HEK293T (cell line): ENCODE results near the gene MYMX.

Source experiments
- CTCF ChIA-PET: fragments of 350-600 bp; formaldehyde crosslinking; extraction: SDS; loops from one replicate; lab custom pipeline; 2021; ENCODE audit warnings: antibody characterized with exemption, inconsistent platforms; lab: Yijun Ruan, JAX
- POLR2A ChIA-PET: fragments of 350-600 bp; formaldehyde crosslinking; extraction: SDS; loops from one replicate; lab custom pipeline; 2020; ENCODE audit warnings: antibody characterized with exemption, inconsistent platforms; lab: Yijun Ruan, JAX
- DNase-seq: peaks from one replicate; pipeline ENCODE4 v3.0.0; 2012; ENCODE audit warnings: mixed read lengths; ENCODE audit errors: extremely low spot score
- ARNT ChIP-seq: fragments of 450-650 bp; IDR thresholded peaks from 2 replicates; pipeline ENCODE4 v1.6.1; 2017; ENCODE audit warnings: mild to moderate bottlenecking
- BHLHE40 ChIP-seq: fragments of 450-650 bp; IDR thresholded peaks from 2 replicates; pipeline ENCODE4 v1.6.1; 2016; ENCODE audit warnings: mild to moderate bottlenecking, moderate library complexity, borderline replicate concordance
- CTBP1 ChIP-seq: fragments of 450-650 bp; IDR thresholded peaks from 2 replicates; pipeline ENCODE4 v1.6.1; 2016; ENCODE audit warnings: borderline replicate concordance
- ELF4 ChIP-seq: fragments of 450-650 bp; IDR thresholded peaks from 2 replicates; pipeline ENCODE4 v1.6.1; 2017; ENCODE audit warnings: antibody characterized with exemption
- FOXA1 ChIP-seq: fragments of 450-650 bp; IDR thresholded peaks from 2 replicates; pipeline ENCODE4 v1.6.1; 2016; ENCODE audit warnings: mild to moderate bottlenecking
- FOXK2 ChIP-seq: fragments of 450-650 bp; IDR thresholded peaks from 2 replicates; pipeline ENCODE4 v1.6.1; 2016; ENCODE audit warnings: mild to moderate bottlenecking
- FOXM1 ChIP-seq: fragments of 450-650 bp; IDR thresholded peaks from 2 replicates; pipeline ENCODE4 v1.6.1; 2017; ENCODE audit warnings: mild to moderate bottlenecking, borderline replicate concordance
- HDGF ChIP-seq: fragments of 450-650 bp; IDR thresholded peaks from 2 replicates; pipeline ENCODE4 v1.6.1; 2017; ENCODE audit warnings: antibody characterized with exemption, borderline replicate concordance
- L3MBTL2 ChIP-seq: fragments of 450-650 bp; conservative IDR thresholded peaks from 2 replicates; pipeline ENCODE4 v1.6.1; 2016; ENCODE audit warnings: mild to moderate bottlenecking
- LEF1 ChIP-seq: fragments of 450-650 bp; IDR thresholded peaks from 2 replicates; pipeline ENCODE4 v1.6.1; 2017; ENCODE audit warnings: mild to moderate bottlenecking, borderline replicate concordance
- NFRKB ChIP-seq: fragments of 450-650 bp; IDR thresholded peaks from 2 replicates; pipeline ENCODE4 v1.6.1; 2016; ENCODE audit warnings: mild to moderate bottlenecking, moderate library complexity
- PKNOX1 ChIP-seq: fragments of 450-650 bp; IDR thresholded peaks from 2 replicates; pipeline ENCODE4 v1.6.1; 2016
- SP1 ChIP-seq: fragments of 450-650 bp; IDR thresholded peaks from 2 replicates; pipeline ENCODE4 v1.6.1; 2017
- SUZ12 ChIP-seq: fragments of 450-650 bp; IDR thresholded peaks from 2 replicates; pipeline ENCODE4 v1.6.1; 2016; ENCODE audit warnings: mild to moderate bottlenecking
- TARDBP ChIP-seq: fragments of 450-650 bp; IDR thresholded peaks from 2 replicates; pipeline ENCODE4 v1.6.1; 2016
- ZNF384 ChIP-seq: fragments of 450-650 bp; IDR thresholded peaks from 2 replicates; pipeline ENCODE4 v1.6.1; 2016

MYMX gene

DNA sequence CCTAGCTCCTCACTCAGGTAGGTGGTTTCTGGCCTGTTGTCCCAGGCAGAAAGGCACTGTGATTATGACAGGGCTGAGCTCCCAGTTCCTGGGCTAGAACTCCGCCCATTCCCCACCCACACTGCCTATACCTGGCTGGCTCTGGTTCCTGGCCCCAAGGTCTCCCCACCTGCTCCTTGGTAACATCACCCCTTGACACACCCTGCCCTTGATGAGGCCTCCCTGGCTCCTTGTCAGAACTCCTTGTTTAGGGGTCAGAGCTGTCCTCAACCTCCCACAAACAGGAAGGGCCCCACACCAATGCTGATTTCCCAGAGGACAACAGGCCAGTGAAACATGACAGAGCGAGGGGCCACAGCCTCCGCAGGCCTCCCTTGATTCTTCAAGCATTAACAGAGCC, 15.5 kb upstream of the MYMX start:
- no peak for DNase-seq
- ChIA-PET CTCF (interaction anchor here (0.6 to 1.1 kb wide), 4 partner anchors 9 to 703 kb away, joined by 3 to 4 read pairs (median 4); no protein-coding TSS in a partner anchor), POLR2A (interaction anchor here (1.1 kb wide), 1 partner anchor 18 kb away, joined by 3 read pairs; no protein-coding TSS in a partner anchor)
- TF ChIP-seq ELF4 = no peak

DNA sequence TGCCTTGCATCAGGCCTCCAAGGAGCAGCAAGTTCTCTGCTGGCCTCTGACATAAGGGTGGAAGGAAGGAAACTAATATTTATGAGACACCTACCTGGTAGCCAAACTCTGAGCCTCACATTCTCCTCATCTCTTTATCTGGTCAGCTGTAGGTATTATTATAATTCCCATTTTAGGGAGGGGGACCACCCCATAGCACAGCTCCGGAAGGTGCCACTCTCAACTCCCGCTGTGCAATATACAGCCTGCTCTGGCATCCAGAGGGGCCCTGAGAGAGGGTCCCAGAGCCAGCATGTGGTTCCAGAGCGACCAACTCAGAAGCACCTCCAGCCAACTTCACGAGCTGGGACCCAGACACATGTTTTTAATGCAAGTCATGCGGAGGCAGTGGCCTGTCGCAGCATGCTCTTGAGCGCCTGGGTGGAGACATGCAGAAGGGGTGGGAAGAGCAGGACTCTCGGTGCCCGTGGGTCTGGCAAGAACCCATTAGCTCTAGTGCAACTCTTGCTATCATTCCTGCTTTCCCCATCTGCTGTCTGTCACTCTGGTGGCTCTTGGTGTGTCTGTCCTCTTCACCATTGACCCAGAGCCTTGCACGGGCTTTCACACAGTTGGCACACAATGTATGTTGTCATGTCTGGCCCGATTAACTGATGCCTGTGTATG, 15.0 kb upstream of the MYMX start:
- no peak for DNase-seq
- ChIA-PET CTCF (interaction anchor here (0.6 to 0.7 kb wide), 2 partner anchors 33 to 704 kb away, joined by 3 read pairs; no protein-coding TSS in a partner anchor), POLR2A (interaction anchor here (0.9 kb wide), 1 partner anchor 45 kb away, joined by 3 read pairs; the partner anchor contains the start of gene HSP90AB1)
- TF ChIP-seq TARDBP (no peak), PKNOX1 (no peak), CTBP1 (no peak), LEF1 (no peak), L3MBTL2 (no peak), FOXA1 (no peak), SP1 (no peak), ZNF384 (no peak), FOXM1 (no peak)

DNA sequence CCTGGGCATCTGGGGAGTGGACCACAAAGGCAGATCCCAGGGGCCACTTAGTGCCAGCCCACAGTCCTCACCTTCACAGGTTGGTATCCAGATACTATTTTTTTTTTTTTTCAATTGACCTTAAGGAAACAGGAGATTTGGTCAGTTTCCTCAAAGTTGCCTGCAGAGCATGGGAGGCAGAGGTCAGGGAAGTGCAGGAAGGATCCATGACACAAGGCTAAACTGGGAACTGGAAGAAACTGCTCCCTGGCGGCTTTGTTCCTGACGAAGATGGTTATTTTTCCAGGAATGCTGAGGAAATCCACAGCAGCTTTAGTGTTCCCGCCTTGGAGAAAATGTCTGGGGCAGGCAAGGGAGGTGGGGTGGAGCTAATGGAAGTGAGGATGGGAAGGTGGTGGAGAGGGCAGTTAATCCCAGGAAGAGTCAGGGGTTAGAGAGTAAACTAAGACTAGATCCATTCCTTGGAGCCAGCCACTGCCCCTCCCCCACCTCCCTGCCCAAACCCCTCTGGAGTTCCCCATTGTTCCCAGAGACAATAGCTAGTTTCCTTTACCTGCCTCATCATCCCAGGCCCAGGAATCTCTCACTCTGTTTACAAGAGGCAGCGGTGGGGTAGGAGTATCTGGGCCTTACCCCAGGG, 14.3 kb upstream of the MYMX start:
- CTCF ChIA-PET = no interaction called here
- TF ChIP-seq SUZ12 (no peak), CTBP1 (no peak), FOXA1 (no peak), L3MBTL2 (no peak), LEF1 (no peak), TARDBP (no peak)
- POLR2A ChIA-PET = interaction anchor here (0.9 kb wide), 1 partner anchor 44 kb away, joined by 3 read pairs; the partner anchor contains the start of gene HSP90AB1
- DNase-seq = no peak

DNA sequence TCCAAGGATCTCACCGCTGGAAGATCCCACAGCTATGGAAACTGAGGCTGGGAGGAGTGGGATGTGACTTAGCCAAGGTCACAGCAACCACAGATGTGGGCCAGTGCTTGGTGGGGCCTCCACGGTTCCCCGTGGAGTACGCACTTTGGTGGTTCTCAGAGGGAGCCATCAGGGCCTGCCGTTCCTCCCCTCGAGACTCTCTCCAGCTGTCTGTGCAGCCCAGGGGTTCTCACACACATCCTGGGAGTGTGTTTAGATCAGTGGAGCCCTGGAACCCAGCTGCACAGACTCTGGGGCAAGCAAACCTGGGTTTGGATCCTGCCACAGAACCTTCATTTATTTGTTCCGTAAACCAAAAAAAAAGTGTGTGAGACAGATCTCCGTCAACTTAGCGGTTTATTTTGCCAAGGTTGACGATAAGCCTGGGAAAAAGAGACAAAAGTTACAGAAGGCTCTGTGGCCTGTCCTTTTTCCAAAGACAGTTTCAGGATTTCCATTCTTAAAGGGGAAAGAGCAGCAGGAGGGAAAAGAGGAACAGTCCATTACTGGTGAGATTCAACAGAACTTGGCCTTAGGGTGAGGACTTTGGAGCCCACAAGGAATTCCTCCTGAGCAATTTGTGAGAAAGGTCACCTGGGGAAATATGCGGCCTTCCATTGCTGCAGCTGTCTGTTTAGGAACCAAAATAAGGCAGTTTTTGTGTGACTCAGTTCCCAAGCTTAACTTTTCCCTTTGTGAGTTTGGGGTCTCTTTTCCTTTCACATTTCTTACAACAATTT, 13.6 kb upstream of the MYMX start:
- POLR2A ChIA-PET = interaction anchor here (0.9 kb wide), 1 partner anchor 44 kb away, joined by 3 read pairs; the partner anchor contains the start of gene HSP90AB1
- CTCF ChIA-PET = no interaction called here
- DNase-seq = no peak
- no peak for TF ChIP-seq FOXK2
- no peak for TF ChIP-seq TARDBP
- TF ChIP-seq HDGF = no peak
- TF ChIP-seq ARNT = no peak
- no peak for TF ChIP-seq BHLHE40
- no peak for TF ChIP-seq LEF1
- no peak for TF ChIP-seq ZNF384
- no peak for TF ChIP-seq PKNOX1
- no peak for TF ChIP-seq L3MBTL2
- TF ChIP-seq CTBP1 = no peak
- TF ChIP-seq SUZ12 = no peak
- TF ChIP-seq NFRKB = no peak
- TF ChIP-seq SP1 = no peak
- TF ChIP-seq FOXA1 = no peak
- no peak for TF ChIP-seq ELF4
- no peak for TF ChIP-seq FOXM1

DNA sequence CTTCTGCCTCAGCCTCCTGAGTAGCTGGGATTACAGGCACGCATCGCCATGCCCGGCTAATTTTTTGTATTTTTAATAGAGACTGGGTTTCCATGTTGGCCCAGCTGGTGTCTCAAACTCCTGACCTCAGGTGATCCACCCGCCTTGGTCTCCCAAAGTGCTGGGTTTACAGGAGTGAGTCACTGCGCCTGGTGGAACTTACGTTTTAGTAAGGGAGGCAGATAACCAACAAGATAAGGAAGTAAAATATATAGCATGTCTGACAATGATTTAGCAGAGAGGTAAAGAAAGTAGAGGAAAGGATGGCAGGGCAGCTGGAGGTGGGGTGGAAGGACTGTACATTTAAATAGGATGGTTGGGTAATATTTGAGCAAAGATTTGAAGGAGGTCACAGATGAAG, 12.8 kb upstream of the MYMX start:
- ChIA-PET CTCF (no interaction called here), POLR2A (no interaction called here)
- TF ChIP-seq ARNT (no peak), LEF1 (no peak), ZNF384 (no peak), HDGF (no peak), SP1 (no peak), NFRKB (no peak), SUZ12 (no peak), FOXA1 (no peak), ELF4 (no peak), CTBP1 (no peak)
- no peak for DNase-seq

DNA sequence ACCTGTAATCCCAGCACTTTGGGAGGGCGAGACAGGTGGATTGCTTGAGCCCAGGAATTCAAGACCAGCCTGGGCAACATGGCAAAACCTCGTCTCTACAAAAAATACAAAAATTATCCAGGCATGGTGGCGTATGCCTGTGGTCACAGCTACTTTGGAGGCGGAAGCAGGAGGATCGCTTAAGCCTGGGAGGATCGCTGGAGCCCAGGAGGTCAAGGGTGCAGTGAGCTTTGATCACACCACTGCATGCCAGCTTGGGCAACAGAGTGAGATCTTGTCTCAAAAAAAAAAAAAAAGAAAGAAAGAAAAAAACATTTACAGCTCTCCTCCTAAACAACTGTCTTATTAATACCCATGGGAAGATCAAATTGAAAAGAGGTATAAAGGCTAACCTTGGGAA, 8.8 kb upstream of the MYMX start:
- no peak for DNase-seq
- POLR2A ChIA-PET = no interaction called here
- TF ChIP-seq LEF1 = no peak
- no peak for TF ChIP-seq FOXM1
- no peak for TF ChIP-seq CTBP1
- no peak for TF ChIP-seq ELF4
- TF ChIP-seq PKNOX1 = no peak
- TF ChIP-seq HDGF = no peak
- TF ChIP-seq ZNF384 = no peak
- no peak for TF ChIP-seq TARDBP
- TF ChIP-seq ARNT = no peak
- TF ChIP-seq BHLHE40 = no peak
- no peak for TF ChIP-seq L3MBTL2
- TF ChIP-seq FOXK2 = no peak
- TF ChIP-seq SUZ12 = no peak
- no peak for TF ChIP-seq FOXA1
- TF ChIP-seq NFRKB = no peak
- no peak for TF ChIP-seq SP1
- CTCF ChIA-PET = interaction anchor here (0.7 to 0.8 kb wide), 2 partner anchors 45 to 56 kb away, joined by 3 read pairs; no protein-coding TSS in a partner anchor
